ENCODE measurements around the gene ALDH1L1.

The ALDH1L1 gene

GRCh38 chr3:126117786-126118185, 62.6 kb downstream of the ALDH1L1 start:
- no peak for DNase-seq

- DNase-seq, result no peak
Measured at GRCh38 chr3:126117212-126117611, 63.2 kb downstream of the ALDH1L1 start.

- DNase-seq, result no peak
Measured at GRCh38 chr3:126116526-126116925, 63.9 kb downstream of the ALDH1L1 start.

GRCh38 chr3:126114443-126115386, 65.7 kb downstream of the ALDH1L1 start:
- no peak for DNase-seq

GRCh38 chr3:126113733-126114442, 66.5 kb downstream of the ALDH1L1 start:
- DNase-seq, result no peak

GRCh38 chr3:126113238-126113555, 67.2 kb downstream of the ALDH1L1 start:
- no peak for DNase-seq

- no peak for DNase-seq
Measured at GRCh38 chr3:126112531-126113237, 67.7 kb downstream of the ALDH1L1 start.

GRCh38 chr3:126111566-126112475, 68.6 kb downstream of the ALDH1L1 start:
- DNase-seq, result no peak

- no peak for DNase-seq
Measured at GRCh38 chr3:126111126-126111551, 69.2 kb downstream of the ALDH1L1 start.

- no peak for DNase-seq
Measured at GRCh38 chr3:126110431-126111125, 69.8 kb downstream of the ALDH1L1 start.

GRCh38 chr3:126109880-126110235, 70.5 kb downstream of the ALDH1L1 start:
- DNase-seq, result no peak

GRCh38 chr3:126109146-126109879, 71.1 kb downstream of the ALDH1L1 start:
- DNase-seq, result no peak

GRCh38 chr3:126108676-126109050, 71.7 kb downstream of the ALDH1L1 start:
- DNase-seq, result no peak

GRCh38 chr3:126107957-126108675, 72.3 kb downstream of the ALDH1L1 start:
- DNase-seq, result no peak

GRCh38 chr3:126107203-126107939, 73.0 kb downstream of the ALDH1L1 start:
- DNase-seq, result no peak

GRCh38 chr3:126106336-126107202, 73.8 kb downstream of the ALDH1L1 start:
- DNase-seq, result no peak

GRCh38 chr3:126105691-126106187, 74.6 kb downstream of the ALDH1L1 start:
- DNase-seq, result no peak
